Suppressor macrophage treated with lipopolysaccharide for 4 hours (primary cell): ENCODE results near the gene C1QTNF4.
"Not testable (repeated sequence)": the region's sequence is repeated elsewhere in the genome, so short reads cannot be mapped to it uniquely, and the experiment has no call there.

Experiments used
- DNase-seq: peaks from one replicate; pipeline ENCODE4 v3.0.0-alpha.2; 2020

The C1QTNF4 gene

DNA sequence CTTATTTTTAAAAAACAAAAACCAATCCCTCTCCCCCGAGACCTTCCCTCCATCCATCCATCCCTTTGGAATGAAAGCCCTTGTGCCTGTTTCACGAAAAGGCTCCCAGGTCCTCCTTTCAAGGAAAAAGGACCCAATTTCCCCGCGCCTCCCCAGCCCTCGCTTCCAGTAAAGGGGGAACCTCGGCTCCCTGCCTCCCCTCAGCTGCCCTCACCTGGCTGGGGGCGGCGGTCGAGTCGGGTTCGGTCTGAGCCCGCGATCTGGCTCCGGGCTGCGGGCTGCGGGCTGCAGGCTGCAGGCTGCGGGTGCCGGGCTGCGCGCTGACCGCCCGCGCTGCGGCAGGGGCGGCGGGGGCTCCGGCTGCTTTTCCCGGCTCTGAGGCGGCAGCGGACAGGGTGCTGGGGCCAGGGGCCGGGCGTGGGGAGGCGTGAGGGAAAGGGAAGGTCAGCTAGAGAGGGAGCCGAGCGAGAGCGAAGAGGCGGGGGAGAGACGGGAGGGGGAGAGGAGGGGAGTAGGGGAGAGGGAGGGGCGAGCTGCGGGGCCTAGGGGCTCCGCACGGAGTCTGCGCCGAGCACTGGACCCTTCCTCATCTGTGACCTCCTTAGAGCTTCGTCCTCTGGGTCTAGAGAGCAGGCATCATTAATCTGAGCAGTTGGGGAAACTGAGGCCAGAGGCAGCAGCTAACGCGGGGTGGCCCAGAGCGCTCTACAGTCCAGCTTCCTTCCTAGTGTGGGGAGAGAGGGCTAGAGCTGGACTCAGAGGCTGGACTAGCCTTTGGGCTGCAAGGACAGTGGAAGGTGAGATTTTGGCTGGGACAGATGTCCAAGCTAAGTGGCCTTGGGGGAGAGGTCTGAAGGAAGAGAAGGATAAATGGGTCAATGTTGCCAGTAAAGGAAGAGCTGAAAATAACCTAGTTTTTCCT, at the start of gene C1QTNF4:
Gene C1QTNF4, minus strand, starts transcription at position 478 of the 922 bp plus-strand sequence. CDS start 3,601 bp downstream, outside the sequence.
- no peak for DNase-seq

DNA sequence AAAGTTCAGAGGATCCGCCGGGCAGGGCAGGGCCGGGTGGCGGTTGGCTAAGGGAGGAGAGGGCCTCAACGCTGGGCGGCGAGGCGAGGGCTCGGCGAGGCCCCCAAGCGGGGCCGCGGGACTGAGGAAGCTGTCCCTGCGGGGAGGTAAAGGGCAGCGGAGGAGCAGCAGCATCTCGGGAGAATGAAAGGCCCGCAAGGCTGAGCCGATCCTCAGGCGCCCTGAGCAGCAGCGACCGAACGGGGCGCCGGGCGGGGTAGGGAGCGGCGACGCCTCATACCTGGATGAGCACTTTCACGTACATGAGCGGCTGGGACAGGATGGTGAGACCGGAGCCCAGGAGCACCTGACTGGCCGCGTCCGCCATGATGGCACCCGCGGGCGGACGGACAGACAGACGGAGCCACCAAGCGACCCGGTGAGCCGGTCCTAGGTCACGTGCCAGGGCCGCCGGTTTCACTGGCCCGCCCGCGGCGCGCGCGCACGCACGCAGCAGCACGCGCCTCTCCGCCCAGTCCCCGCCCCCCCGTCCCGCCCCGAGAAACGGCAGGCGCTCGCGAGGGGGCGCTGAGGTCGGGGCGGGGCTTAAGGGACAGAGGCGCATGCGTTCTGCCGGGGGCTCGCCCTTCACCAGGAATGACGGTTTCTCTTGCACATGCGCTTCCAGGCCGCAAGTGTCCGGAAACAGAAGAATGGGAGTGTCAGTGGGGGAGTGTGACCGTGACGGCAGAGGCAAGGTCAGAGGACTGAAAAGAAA, 48.1 kb upstream of the C1QTNF4 start, which contains the start of gene MTCH2:
Gene MTCH2, minus strand, starts transcription at position 461 of the 757 bp plus-strand sequence. Its CDS starts 94 bp downstream, at position 367.
- peak; percentile 99 for DNase-seq

DNA sequence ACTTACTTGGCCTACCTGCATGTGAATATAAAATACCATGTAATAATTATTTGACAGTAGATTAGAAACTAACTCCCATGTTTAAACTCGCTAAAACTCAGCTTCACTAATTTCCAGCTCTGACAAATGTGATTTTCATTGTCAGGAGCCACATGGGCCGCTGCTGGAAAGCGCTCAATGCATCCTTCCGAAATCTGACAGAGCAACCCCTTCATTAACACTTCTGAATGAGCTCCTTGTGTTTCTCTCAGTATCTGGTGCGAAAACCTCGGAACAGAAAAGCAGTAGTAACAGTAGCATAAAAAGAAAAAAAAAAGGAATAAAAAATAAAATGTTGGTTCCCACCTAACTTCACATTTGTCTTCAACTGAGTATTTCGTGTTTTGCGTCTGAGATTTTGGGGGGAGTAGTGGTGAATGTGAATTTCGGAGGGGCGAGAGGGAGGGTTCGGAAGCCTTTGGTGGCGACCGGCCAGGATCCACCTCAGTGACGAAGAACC, 47.4 kb upstream of the C1QTNF4 start:
- DNase-seq = no peak

DNA sequence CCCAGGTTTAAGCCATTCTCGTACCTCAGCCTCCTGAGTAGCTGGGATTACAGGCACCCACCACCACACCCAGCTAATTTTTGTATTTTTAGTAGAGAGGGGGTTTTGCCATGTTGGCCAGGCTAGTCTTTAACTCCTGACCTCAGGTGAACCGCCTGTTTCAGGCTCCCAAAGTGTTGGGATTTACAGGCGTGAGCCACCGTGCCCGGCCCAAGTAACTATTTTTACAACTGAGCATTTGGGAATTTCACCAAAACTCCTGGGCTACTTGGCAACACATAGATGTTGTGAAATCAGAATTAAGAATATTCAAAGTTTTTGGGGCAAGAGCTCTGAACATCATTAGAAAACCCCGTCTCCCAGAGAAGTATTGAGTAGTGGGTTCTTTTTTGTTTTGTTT, 46.3 kb upstream of the C1QTNF4 start:
- not testable (repeated sequence) for DNase-seq

DNA sequence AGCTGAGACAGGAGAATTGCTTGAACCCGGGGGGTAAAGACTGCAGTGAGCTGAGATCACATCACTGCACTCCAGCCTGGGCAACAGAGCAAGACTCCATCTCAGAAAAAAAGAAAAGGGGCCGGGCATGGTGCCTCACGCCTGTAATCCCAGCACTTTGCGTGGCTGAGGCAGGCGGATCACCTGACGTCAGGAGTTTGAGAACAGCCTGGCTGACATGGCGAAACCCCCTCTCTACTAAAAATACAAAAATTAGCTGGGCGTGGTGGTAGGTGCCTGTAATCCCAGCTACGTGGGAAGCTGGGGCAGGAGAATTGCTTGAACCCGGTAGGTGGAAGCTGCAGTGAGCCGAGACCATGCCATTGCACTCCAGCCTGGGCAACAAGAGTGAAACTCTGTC, 42.1 kb upstream of the C1QTNF4 start:
- not testable (repeated sequence) for DNase-seq

DNA sequence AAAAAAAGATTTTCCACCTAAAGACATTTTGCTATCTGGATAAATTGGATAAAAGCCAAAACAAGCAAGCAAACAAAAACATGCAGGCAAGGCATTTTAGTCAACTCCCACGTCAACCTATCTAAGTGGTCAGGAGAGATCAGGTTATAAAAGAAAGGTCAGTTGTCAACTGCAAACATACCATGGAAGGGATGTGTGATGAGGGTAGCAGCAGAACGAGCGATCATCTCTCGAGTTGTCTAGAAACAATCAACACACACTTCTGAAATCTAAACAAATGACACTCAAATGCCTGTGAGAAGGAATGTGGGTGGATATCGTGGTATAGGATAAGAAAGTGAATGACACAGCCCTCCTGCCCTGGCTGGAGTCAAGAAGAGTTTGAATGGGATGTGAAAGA, 37.3 kb upstream of the C1QTNF4 start:
- DNase-seq = no peak

DNA sequence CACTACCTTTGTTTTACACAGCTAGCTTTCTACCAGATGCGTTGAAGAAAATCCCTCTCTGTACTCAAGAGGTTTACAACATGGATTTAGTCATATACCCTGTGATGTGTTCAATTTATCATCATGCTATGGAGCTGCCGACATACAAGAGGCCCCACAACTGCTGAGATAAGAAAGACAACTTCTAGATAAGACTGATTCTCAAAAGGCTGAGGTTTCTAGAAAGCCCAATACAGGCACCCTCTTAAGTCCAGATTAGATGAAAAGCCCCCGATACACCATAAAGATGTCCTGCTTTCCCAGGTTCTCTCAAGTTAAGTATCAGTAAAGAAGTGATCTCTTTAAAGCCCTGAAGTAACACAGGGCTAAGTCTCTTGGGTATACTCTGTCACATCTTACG, 33.8 kb upstream of the C1QTNF4 start:
- DNase-seq = no peak

DNA sequence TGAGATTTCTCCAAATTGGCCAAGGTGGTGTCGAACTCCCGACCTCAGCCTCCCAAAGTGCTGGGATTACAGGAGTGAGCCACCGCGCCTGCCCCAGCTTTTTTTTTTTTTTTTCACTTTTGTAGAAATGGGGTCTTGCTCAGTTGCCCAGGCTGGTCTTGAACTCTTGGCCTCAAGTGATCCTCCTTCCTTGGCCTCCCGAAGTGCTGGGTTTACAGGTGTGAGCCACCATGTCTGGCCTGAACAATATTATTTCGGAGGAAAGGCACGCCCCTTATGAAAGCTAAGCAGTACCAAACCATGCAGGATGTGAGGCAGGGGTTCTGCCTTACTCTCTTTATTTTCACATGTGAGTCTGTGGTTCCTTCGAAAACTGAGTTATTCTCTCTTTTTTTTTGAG, 32.0 kb upstream of the C1QTNF4 start:
- no peak for DNase-seq

DNA sequence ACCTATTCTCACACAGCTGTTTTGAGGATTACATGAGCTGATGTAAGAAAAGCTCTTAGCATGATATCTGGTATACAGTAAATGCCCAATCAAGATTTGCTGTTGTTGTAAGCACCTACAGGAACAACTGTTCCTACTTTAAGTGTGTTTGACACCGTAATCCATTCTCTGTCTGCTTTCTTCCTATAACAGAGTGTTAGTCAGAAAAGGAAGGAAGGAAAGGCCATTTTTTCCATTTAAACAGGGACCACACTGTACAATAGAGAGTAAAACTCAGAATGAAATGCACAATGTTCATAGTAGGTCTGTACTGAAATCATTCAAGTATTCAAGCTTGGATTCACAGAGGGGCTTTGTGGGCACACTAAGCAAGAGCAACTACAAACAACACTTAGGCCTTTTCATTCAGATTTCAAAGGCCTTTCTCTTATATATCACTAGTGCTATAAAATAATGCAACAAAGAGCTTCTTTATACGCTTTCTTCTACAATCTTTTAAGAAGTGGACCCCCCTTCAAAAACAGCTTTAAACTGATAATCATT, 26.7 kb upstream of the C1QTNF4 start:
- no peak for DNase-seq

DNA sequence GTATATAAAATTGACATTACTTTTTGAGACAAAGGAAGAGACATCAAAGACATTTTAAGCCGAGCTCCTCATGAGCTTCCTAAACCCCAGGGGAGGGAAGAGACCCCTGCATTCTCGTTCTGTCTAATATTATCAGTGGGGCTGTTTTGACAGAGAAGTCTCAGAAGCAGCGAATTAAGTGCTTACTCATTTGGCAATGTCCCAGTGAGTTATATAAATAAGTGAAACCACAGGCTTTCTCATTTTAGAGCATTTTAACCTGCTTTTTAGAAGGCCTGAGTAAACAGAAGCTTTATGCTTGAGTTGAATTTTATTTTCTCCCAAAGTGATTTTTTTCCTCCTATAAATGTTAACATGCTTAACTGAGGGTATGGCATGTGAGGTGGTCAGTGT, 23.2 kb upstream of the C1QTNF4 start:
- no peak for DNase-seq

DNA sequence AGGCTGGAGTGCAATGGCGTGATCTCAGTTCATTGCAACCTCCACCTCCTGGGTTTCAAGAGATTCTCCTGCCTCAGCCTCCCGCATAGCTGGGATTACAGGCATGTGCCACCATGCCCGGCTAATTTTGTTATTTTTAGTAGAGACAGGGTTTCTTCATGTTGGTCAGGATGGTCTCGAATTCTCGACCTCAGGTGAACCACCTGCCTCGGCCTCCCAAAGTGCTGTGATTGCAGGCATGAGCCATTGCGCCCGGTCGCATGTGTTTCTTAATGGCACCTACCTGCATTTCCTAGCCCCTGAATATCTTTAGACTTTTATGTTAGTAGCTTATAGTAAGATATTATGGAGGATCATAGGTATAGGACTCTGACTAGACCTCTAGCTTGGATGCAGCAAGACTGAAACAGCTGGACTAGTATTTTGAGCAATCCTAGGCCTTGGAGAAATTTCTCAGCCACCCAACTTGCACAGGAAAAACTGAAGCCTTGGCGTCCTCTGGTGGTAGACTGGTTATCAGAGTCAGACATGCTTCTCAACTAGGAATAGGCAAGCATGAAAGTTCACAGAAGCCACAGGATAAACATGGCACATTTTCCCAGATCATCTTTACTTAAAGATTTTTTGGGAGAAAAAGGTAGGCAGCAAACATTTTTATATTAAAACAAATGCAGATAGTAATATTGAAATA, 22.7 kb upstream of the C1QTNF4 start:
- peak; percentile 64 for DNase-seq

DNA sequence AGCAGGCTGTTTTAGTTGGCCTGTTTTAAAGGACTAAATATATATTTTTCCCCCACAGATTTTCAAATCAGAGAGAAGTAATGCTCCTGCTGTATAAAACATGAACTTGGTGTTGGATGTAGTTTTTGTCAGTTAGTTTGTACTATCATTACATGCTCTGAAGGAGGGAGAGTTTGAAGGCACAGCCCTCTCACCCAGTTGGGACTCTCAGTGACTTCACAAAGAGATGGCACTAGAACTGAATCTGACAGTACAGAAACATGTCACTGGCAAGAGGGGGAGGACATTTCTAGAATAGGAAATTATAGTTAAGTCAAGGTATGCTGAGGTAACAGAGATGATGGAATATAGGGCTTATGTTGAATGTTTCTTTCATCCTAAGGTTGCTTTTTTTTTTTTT, 21.0 kb upstream of the C1QTNF4 start:
- no peak for DNase-seq

DNA sequence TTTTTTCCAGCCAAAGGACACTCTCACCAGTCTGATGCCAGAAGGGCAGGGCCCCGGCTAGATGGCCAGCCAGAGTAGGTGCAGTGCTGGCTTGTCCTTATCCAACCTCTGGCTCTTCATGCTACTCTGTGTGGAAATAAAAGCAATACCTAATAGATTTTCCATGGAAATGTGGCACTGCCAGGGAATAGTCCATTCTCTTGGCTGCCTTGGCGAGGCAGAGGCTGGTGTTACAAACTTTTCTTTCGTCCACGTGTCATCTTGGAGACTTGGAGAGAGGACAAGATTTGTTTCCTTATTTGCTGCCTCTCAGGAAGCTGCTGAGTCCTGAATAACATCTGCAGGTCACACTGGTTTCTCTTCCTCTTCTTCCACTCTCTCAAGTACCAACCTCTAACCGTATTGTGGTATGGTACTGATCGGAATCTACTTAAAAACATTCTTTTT, 17.2 kb upstream of the C1QTNF4 start:
- DNase-seq = peak; percentile 67

DNA sequence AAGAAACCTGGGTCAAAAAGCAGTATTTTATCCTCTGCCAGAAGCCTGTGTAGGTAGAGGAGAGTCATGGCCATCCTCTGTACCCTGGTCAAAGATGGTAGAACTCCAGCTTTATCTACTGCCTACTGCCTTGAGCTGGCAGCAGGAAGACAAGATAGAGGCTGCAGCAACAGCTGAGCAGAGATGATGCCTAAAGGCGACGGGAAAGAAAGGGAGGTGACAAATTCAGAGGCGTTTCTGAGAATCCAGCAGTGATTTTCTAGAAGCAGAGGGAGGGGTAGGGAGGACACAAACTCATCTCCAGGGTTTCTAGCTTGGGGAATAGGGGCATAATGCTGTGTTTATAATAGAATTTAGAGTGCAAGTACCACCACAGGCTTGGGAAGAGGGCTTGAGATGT, 15.5 kb upstream of the C1QTNF4 start:
- DNase-seq = no peak

DNA sequence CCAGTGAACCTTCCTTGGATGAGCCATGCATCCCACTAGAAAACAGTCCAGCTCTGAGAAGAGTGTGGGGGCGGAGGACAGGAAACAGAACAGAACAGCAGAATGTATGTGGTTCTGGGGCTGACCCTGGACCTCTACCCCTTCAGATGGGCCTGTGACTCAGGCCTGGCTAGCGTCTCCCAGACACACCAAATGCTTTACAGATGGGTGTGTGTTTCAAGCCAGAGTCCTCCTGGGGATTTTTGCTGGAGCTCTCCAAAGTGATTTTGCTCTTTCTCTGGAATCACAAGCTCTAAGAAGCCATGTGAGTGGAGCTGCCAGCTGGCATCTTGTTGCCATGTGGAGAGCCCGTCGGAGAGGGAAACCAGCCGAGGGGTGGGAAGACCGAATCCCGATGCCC, 13.2 kb upstream of the C1QTNF4 start:
- DNase-seq = no peak

DNA sequence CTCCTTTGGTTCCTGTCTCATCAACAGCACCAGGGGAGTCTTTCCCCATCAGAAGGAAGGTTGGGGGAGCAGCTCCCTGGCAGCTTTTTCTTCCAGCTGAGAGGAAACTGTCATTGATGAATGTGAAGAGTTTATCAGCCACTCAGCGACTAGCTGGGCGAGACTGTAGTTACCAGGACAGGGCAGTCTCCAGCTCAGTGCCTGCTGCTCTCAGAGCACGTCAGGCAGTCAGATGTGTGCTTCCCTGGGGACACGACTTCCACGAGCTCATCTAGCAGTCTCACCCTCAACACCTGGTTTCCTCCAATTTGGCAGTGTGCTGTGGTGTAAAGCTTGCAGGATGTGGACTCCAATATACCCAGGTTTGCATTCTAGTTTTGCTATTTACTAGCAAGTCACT, 12.5 kb upstream of the C1QTNF4 start:
- DNase-seq = no peak

DNA sequence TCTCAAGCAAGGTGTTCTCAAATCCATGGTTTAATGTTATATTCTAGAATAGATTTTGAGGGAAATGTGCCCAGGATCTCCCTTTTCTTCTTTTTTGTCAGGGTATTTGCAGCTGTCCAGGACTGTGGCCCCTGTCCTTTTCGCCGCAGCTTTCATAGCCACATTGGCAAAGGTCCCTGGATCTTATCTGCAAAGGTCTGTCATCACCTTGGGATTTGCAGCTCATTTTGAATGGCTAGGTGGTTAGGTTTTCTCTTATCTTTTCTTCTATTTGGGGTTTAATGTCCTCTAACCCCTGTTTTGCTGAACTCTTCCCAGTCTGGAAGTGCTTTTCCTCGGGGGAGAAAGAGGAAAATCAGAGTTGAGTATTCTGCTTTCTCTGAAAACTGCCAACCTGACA, 11.7 kb upstream of the C1QTNF4 start:
- no peak for DNase-seq

DNA sequence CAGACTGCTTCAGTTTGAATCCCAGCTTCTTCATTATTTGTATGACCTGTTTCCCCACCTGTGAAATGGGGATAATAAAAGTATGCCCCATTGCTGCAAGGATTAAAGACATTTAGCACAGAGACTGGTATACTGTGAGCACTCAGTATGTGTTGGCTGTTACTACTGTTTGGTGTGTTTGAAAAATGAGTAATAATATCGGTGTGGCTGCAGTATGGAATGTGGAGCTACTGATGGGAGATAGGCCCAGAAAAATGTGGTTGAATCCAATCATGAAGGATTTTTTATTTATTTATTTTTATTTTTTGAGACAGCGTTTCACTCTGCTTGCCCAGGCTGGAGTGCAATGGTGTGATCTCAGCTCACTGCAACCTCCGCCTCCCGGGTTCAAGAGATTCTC, 9.1 kb upstream of the C1QTNF4 start:
- DNase-seq = no peak

DNA sequence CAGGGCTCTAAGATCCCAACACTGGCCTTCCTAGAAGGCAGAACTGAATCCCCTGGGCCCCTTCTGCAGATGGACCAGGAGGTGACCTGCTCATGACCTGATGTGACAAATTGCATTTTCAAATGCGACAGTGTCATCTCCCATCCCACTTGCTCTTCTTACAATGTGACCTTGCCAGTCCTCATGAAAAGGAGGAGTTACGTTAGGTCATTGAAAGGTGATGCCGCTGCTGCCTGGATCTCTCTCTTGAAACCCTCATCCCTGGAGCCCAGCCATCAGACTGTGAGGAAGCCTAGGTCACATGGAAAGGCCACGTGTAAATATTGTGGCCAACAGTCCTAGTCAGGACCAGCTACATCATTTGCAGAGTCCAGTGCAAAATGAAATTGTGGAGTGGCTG, 5.7 kb upstream of the C1QTNF4 start:
- no peak for DNase-seq

DNA sequence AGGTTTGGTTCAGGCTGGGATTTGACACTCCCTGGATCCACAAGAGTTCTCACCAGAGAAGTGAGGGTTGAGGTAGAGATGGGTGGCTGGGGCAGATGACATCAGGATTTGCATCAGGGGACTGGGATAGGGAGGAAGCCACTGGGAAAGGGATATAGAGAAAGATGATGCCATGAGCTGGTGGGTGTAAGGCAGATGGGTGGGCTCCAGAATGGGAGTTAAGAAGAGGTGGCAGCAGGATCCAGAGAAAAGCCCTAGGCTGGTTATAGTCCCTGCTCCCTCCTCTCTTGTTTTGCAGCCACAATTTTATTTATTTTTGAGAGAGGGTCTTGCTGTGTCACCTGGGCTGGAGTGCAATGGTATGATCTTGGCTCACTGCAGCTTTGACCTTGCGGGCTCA, 1.8 kb upstream of the C1QTNF4 start:
- DNase-seq = no peak

DNA sequence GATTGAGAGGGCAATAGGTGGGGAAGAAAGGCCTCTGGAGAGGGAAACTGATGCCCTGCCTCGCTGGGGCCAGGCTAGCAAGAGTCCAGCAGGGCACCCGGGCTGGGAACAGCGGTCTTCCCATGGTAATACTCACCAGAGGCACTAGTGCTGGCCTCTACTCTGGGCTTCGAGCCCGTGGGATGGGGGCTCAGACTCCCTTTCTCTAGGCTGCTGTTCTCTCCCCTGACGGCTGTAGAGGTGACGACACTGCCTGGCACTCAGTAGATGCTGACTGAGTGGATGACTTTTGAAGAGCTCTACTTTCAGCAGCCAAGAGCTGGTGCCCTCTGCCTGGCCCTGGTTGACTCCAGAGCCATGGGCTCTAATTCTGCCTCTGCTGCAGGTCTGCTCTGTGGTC, 818 bp upstream of the C1QTNF4 start:
- no peak for DNase-seq

DNA sequence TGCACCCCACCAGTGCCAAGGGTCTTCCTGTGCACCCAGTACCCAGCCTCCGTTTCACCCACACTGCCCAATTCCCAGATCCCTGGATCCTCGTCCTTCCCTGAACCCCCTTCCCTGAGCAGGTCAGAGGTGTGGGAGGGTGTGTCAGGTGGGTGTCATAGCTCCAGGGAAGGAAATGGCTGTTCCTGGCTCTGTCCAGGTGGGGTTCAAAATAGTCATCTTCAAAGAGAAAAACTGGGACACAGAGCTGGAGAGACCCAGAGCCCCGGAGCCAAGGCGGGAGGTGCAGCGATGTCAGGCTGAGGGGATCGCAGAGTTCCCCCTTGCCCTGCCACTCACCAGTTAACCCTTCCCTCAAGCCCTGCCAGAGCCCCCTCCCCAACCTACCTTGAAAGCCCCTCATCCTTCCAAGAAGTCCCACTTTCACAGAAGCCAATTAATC, 698 bp downstream of the C1QTNF4 start:
- DNase-seq = no peak

DNA sequence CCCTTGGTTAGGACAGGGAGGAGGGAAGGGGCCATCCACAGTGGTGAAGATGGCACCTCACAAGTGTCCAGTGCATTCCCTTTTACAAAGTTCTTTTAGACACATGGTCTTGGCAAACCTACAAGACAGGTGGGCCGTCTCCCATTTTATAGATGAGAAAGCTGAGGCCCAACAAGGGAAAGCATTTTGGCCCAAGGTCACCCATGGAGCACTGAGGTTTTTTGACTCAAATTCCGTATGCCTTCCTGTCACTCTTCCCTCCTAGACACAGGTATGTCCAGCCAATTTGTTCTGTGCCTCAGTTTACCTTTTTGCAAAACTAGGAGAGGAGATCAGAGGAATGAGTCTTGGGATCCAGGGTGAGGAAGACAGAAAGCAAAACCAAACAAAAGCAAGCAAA, 1.2 kb downstream of the C1QTNF4 start:
- no peak for DNase-seq
